Osteoblast (primary cell): ENCODE results near the gene LHFPL4. TPM values are rescaled to one million over a fixed set of nuclear protein-coding genes. Genes with fewer than 3 reads are reported as not detected.
"Not testable (repeated sequence)": the region's sequence is repeated elsewhere in the genome, so short reads cannot be mapped to it uniquely, and the experiment has no call there.

Experiments used
- DNase-seq: peaks from one replicate; pipeline ENCODE4 v3.0.0; 2011; ENCODE audit warnings: low spot score, mixed read lengths; ENCODE audit not compliant: insufficient read length; ENCODE audit errors: missing footprints
- H2AFZ ChIP-seq: 2 replicates; pipeline ENCODE4 v1.6.0; 2011; ENCODE audit warnings: mild to moderate bottlenecking, low read length
- H3K27ac ChIP-seq: 2 replicates; pipeline ENCODE4 v1.5.1; 2011; ENCODE audit warnings: mild to moderate bottlenecking, low read depth, low read length, moderate library complexity
- H3K27me3 ChIP-seq: 2 replicates; pipeline ENCODE4 v1.6.0; 2012; ENCODE audit warnings: mild to moderate bottlenecking, control low read depth, inconsistent platforms, low read length, moderate library complexity; ENCODE audit not compliant: insufficient read depth
- H3K36me3 ChIP-seq: 2 replicates; pipeline ENCODE4 v1.5.1; 2011; ENCODE audit warnings: mild to moderate bottlenecking, low read length, control low read depth, moderate library complexity; ENCODE audit not compliant: insufficient read depth
- H3K4me1 ChIP-seq: 2 replicates; pipeline ENCODE4 v1.5.1; 2011; ENCODE audit warnings: mild to moderate bottlenecking, low read length, control low read depth, moderate library complexity; ENCODE audit not compliant: insufficient read depth
- H3K4me2 ChIP-seq: 2 replicates; pipeline ENCODE4 v1.6.0; 2011; ENCODE audit warnings: mild to moderate bottlenecking, low read length; ENCODE audit not compliant: insufficient read depth
- H3K4me3 ChIP-seq: fragments of 200-600 bp; sonication (generic); 3 replicates; pipeline ENCODE4 v1.5.1; 2012; ENCODE audit warnings: mild to moderate bottlenecking, low read length, inconsistent platforms; ENCODE audit not compliant: insufficient read depth
- H3K79me2 ChIP-seq: 2 replicates; pipeline ENCODE4 v1.6.0; 2012; ENCODE audit warnings: mild to moderate bottlenecking, low read length, control low read depth, inconsistent platforms; ENCODE audit not compliant: insufficient read depth
- H3K9me3 ChIP-seq: 2 replicates; pipeline ENCODE4 v1.5.1; 2011; ENCODE audit warnings: low read depth, low read length, control low read depth
- H4K20me1 ChIP-seq: 2 replicates; pipeline ENCODE4 v1.6.0; 2012; ENCODE audit warnings: mild to moderate bottlenecking, low read length, control low read depth; ENCODE audit not compliant: insufficient read depth
- CTCF ChIP-seq: IDR thresholded peaks from 2 replicates; pipeline ENCODE4 v1.5.1; 2011; ENCODE audit warnings: mild to moderate bottlenecking, low read depth, low read length, moderate library complexity; ENCODE audit errors: extremely low read depth
- total RNA-seq: library from RNA; depleted of rRNA; stranded (reverse); fragments of >200 nt; gene quantifications from 2 replicates; pipeline ENCODE4 v1.2.3, GENCODE V29; 2012

Gene LHFPL4
- total RNA-seq, 1 donor: not detected

- Histone ChIP-seq H3K79me2 (no peaks in the 10 kb centered on the region), H3K4me2 (peak overlapping the region; percentile 10), H3K4me1 (peaks cover 24% of the 10 kb centered on the region), H3K27ac (no peak overlapping the region), H4K20me1 (peaks cover 2% of the 10 kb centered on the region), H3K9me3 (no peaks in the 10 kb centered on the region), H3K27me3 (peaks cover 5% of the 10 kb centered on the region), H3K4me3 (no peak overlapping the region), H3K36me3 (no peaks in the 10 kb centered on the region), H2AFZ (no peak overlapping the region)
- no peak for TF ChIP-seq CTCF
- peak; percentile 86 for DNase-seq
These were observed 55.6 kb downstream of the LHFPL4 start for GRCh38 chr3:9497821-9498565.

GRCh38 chr3:9496893-9497292 lies 56.7 kb downstream of the LHFPL4 start:
- Histone ChIP-seq H3K4me1 (peaks cover 24% of the 10 kb centered on the region), H3K4me2 (no peak overlapping the region), H2AFZ (no peak overlapping the region), H3K9me3 (no peaks in the 10 kb centered on the region), H3K79me2 (no peaks in the 10 kb centered on the region), H4K20me1 (no peaks in the 10 kb centered on the region), H3K4me3 (no peak overlapping the region), H3K36me3 (no peaks in the 10 kb centered on the region), H3K27ac (no peak overlapping the region), H3K27me3 (peaks cover 5% of the 10 kb centered on the region)
- TF ChIP-seq CTCF: no peak
- DNase-seq: peak; percentile 73

- H4K20me1 ChIP-seq, H3K27me3 ChIP-seq, H3K79me2 ChIP-seq, H3K9me3 ChIP-seq, H3K4me2 ChIP-seq, H3K4me3 ChIP-seq, H3K36me3 ChIP-seq, H3K27ac ChIP-seq, H2AFZ ChIP-seq, DNase-seq: not testable (repeated sequence)
- H3K4me1 ChIP-seq: peaks cover 12% of the 10 kb centered on the region
These were observed 59.6 kb downstream of the LHFPL4 start for GRCh38 chr3:9494036-9494435.

GRCh38 chr3:9491506-9491905 lies 62.1 kb downstream of the LHFPL4 start:
- Histone ChIP-seq H3K79me2 (no peaks in the 10 kb centered on the region), H3K9me3 (no peaks in the 10 kb centered on the region), H3K4me1 (no peaks in the 10 kb centered on the region), H2AFZ (no peak overlapping the region), H3K4me3 (no peak overlapping the region), H3K27me3 (no peaks in the 10 kb centered on the region), H3K27ac (no peak overlapping the region), H3K4me2 (no peak overlapping the region), H3K36me3 (peaks cover 2% of the 10 kb centered on the region), H4K20me1 (no peaks in the 10 kb centered on the region)
- no peak for TF ChIP-seq CTCF
- DNase-seq: no peak
